Measurements from ENCODE around the gene FHOD3.

DNA sequence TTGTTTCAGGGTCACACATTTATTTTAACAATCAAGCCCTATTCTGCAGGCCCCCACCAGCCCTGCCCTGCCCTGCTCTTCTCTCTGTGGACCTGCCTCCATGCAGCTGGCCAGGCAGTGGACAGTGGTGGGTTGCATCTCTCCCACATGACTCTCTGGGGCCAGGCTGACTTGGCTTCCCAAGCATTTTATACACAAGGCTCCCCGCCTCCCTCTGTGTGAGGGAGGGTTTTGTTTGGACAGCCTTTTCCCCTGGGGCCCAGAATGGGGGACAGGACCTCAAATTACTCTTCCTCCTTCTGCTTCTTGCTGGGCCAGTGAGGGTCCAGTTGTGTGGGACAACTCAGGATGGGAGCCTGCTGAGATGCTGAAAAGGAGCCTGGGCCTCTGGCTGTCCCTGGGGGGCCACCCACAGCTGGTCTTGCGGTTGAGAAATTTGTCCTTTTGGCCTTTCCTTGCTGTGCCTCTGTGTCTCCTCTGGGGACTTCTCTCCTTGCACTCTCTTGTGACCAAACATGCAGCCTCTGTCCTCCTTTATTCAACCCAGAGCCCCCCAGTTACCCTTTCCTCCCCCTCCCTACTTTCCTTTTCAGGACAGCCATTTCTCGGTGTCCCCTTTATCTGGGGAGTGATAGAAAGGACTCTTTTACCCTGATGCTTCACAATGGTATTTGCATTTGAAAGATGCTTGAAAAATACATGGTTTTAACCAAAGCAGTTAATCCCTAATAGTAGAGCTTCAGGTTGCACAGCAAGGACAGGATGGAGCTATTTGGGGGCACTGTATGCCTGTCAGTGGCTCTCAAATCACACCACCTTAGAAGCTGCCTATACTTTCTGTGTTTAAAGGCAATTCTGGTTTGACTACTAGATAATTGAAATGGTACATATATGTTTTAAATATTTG lies 151.1 kb downstream of the FHOD3 start:
- TF ChIP-seq YY1 (IDR thresholded peaks at IDR 0.05; ENCODE audit: low read depth) (no peak), EGR1 (IDR thresholded peaks at IDR 0.05) (no peak), CREB1 (IDR thresholded peaks at IDR 0.05; ENCODE audit: low read depth) (no peak), RAD21 (IDR thresholded peaks at IDR 0.05; ENCODE audit: low read depth) (no peak)

Data from Ishikawa (cell line).